GM19395 (cell line): ENCODE measurements around the gene SGO2.
"Not testable (repeated sequence)": the region's sequence is repeated elsewhere in the genome, so short reads cannot be mapped to it uniquely, and the experiment has no call there.

Source experiments
- ATAC-seq: cut with Tn5 transposase; IDR thresholded peaks from one replicate; pipeline ENCODE4 v1.9.1; 2021; ENCODE audit warnings: mild to moderate bottlenecking, moderate library complexity; ENCODE audit not compliant: unreplicated experiment

SGO2 gene

DNA sequence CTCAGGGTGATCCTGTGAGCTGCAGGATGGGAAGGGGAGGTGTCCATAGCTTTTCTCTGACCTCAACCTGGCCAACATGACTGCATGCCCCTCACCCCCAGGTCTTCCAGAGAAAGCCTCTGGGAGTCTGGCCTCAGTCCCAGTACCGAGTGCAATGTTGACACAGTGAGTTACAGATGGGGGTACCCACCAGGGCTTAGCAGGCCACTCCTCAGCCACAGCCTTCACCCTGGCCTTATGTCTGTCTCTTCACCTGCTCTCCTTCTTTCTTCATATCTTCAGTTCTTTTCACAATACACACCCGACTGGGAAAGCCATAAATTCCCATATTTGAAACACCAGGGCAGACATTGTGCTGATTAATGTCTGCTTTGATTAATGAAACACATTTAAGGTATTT is 93.3 kb downstream of the SGO2 start:
- ATAC-seq = no peak

DNA sequence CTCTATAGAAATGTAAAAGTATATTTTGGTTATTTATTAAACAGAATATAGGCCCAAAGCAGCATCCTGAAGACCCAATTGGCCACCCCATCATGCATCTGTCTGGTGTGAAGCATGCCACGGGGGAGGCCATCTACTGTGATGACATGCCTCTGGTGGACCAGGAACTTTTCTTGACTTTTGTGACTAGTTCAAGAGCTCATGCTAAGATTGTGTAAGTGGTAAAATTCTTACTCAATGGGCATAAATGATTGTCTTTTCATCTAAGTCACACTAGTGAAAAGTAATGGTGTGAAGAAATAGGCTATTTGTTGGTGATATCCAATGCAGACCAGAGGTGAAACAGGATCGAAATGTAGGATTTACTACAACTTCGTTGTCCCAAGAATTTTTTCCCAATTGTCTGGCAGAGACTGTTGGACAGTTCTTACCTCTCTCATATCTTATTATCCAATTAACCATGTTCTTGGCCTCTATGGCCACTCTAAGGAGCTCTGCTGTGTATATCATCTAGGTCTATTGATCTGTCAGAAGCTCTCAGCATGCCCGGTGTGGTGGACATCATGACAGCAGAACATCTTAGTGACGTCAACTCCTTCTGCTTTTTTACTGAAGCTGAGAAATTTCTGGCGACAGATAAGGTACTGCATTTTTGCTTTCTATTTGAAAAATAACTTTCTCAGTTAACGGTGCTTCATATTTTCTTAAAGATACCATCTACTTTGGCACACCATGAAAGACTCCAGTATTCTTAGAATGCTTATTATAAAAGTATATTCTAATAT is 94.8 kb downstream of the SGO2 start:
- no peak for ATAC-seq

DNA sequence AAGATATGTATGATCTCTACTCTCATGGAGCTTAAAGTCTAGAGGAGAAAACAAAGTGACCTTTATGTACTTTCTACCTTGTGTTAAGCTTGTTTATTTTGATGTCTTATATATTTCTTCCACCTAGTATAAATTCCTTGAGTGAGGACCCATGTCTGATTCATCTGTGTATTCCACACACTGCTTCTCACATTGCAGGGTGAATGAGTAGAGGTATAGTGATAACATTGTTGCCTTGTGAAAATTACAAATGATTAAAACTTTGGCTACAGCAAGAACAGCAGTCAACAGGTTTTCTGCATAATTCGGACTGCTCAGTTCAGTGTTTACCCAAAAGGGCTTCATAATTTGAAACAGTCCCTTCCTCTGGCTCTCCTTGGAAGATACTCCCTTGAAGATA is 96.1 kb downstream of the SGO2 start:
- no peak for ATAC-seq

DNA sequence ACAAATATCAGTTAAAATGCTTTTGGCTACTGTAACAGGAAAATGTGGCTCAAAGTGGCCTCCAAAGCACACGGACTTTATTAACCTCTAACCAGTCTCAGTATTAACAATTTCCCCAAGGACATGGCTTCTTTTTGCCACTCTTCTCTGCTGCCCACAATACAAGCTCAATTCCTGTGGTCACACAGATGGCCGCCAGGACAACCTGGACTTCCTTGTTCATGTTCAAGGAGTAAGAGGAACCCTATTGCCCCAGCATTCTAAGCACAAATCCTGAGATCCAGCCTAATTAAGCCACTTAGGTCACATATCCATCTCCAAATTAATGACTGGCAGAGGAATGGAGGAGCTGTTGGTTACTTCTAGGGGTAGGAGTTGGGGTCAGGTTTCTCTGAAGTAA is 98.0 kb downstream of the SGO2 start:
- no peak for ATAC-seq

DNA sequence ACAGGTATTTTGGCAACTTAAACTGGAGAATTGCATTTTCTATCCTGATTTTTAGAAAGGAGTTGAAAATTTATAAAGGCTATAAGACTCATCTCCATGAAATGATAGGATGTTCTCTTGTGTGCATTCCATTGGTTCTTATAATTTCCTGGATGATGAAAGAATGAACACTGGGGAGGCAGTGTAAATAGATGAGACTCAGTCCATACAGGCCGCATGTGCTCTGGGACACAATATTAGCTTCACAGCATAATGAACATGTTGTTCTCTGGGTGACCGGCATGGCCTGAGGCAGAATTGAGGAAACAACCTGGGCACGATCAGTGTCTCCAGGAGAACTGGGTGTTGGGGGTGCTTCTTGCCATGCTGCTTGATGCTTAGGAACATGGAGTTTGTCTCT is 98.7 kb downstream of the SGO2 start:
- ATAC-seq = no peak

DNA sequence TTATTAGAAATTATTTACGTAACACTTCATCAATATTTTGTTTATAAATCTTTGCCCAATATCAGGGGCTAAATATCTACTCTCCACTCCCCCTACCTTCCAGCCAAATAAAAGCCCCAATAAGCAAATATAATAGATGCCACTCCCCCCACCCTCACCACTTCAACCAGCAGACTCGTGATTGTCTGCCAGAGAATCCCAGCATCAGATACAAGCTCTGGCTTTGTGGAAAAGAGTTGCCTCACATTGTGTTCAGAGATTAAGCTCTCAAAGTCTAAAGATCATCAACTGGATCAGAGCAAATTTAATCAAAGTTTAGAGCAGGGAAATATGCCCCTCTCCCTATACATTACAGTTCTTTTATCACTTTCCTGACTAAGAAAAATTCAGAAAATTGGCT is 99.3 kb downstream of the SGO2 start:
- no peak for ATAC-seq

DNA sequence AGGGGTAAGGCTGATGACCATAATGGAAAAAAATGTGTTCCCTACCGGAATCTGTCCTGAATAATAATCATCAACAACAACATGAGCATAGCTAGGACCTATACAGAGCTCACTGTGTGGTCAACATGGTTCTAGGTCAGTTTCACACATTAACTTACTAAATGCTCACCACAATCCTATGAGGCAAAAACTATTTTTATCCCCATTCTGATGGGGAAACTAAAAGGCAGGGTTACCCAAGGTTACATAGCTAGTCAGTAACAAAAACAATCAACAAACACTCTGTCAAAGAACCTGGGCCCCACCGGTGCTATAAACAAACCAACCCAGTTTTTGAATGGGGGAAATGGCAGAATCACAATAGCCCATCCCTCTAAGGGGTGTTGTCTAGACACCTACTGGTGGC is 100.0 kb downstream of the SGO2 start:
- no peak for ATAC-seq

DNA sequence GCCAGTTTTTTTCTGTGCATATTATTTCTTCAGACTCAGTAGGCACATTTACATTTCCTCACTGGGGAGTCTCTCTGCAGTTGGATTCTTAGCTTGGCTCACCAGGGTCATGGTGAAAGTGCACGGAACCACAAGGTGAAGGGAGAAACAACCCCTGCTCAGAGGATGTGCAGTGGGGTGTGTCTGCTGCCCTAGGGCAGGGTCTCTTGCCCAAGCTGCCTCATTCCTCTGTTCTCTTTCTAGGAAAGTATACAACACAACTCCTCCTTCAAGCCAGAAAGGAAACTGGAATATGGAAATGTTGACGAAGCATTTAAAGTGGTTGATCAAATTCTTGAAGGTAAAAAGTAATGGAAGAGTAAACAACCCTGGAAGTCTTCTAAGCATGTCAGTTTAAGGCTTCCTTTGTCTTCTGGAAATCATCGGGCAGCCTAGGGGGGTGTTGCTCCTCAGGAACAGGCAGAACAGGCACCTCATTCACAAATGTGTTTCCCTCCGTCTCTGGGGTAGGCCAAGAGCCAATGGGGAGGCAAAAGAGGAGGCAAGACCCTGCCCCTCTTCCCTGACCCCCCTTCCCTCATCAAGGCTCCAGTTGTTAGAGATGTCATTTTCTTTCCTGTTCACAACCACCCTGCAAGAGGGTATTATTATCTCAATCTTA is 101.2 kb downstream of the SGO2 start:
- ATAC-seq = no peak

DNA sequence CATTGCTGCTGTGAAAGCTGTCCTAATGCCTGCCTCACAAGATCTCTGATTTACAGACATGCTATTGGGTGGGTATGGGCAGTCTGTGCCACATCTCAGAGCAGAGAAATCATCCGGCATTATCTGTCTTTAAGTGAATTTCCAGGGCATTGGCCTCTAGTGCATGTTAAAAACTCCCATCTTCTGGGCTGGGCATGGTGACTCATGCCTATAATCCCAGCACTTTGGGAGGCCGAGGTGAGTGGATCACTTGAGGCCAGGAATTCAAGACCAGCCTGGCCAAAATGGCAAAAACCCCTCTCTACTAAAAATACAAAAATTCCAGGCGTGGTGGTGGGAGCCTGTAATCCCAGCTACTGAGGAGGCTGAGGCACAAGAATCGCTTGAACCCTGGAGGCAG is 102.5 kb downstream of the SGO2 start:
- ATAC-seq = not testable (repeated sequence)

DNA sequence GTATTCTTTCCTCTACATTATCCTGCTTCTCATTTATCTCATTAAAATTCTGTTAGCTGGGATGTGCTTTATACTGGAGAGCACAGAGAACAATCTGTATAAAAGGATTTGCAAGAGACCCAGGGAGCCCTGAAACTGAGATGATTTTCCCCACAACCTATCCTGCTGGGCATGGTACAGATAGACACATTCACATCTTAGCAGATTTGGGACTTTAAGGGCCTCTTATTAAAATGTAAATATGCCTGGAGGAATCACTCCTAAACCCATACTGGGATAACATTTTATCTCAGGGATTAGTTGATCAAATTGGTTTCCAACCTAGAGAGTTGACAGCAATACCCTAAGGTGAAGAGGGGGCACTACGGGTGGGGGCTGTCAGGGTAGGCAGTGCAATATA is 105.3 kb downstream of the SGO2 start:
- ATAC-seq = no peak
